NCI-H187 (cell line): ENCODE data around the gene SSTR5.
"Not testable (repeated sequence)": the region's sequence is repeated elsewhere in the genome, so short reads cannot be mapped to it uniquely, and the experiment has no call there.

Experiments
- DNase-seq, 2 experiments: peaks; one replicate each; lab custom pipeline; 2025; lab: John Stamatoyannopoulos, UW

SSTR5 gene

GRCh38 chr16:1090620-1091587, 18.4 kb downstream of the SSTR5 start:
- DNase-seq: no peak

GRCh38 chr16:1091992-1092552, 19.5 kb downstream of the SSTR5 start:
- DNase-seq: no peak

GRCh38 chr16:1092685-1093283, 20.2 kb downstream of the SSTR5 start:
- not testable (repeated sequence) for DNase-seq

GRCh38 chr16:1093284-1094123, 21.0 kb downstream of the SSTR5 start:
- DNase-seq: no peak

- DNase-seq: no peak
These were observed 21.6 kb downstream of the SSTR5 start for GRCh38 chr16:1094124-1094479.

- DNase-seq: no peak
These were observed 22.3 kb downstream of the SSTR5 start for GRCh38 chr16:1094601-1095449.

- DNase-seq: no peak
These were observed 23.1 kb downstream of the SSTR5 start for GRCh38 chr16:1095450-1096168.

- DNase-seq: no peak
These were observed 23.9 kb downstream of the SSTR5 start, which contains the start of gene C1QTNF8 for GRCh38 chr16:1096169-1097082. Gene C1QTNF8 (minus strand): TSS chr16:1096244. CDS start chr16:1094922, 1,322 bp downstream.

GRCh38 chr16:1097156-1097555, 24.6 kb downstream of the SSTR5 start:
- no peak for DNase-seq

GRCh38 chr16:1097800-1098199, 25.3 kb downstream of the SSTR5 start:
- no peak for DNase-seq

- no peak for DNase-seq
These were observed 25.9 kb downstream of the SSTR5 start for GRCh38 chr16:1098266-1098991.

GRCh38 chr16:1099189-1100083, 26.9 kb downstream of the SSTR5 start:
- no peak for DNase-seq

- no peak for DNase-seq
These were observed 27.7 kb downstream of the SSTR5 start for GRCh38 chr16:1100084-1100800.

- DNase-seq: no peak
These were observed 28.6 kb downstream of the SSTR5 start for GRCh38 chr16:1101133-1101532.

GRCh38 chr16:1101573-1102332, 29.2 kb downstream of the SSTR5 start:
- DNase-seq: no peak

GRCh38 chr16:1102333-1102700, 29.8 kb downstream of the SSTR5 start:
- no peak for DNase-seq
